HG03039 (cell line): Measurements from ENCODE around the gene TCF21.
"Not testable (repeated sequence)": the region's sequence is repeated elsewhere in the genome, so short reads cannot be mapped to it uniquely, and the experiment has no call there.

Experiments
- ATAC-seq: cut with Tn5 transposase; IDR thresholded peaks from one replicate; pipeline ENCODE4 v1.9.1; 2021; ENCODE audit warnings: mild to moderate bottlenecking, moderate library complexity; ENCODE audit not compliant: unreplicated experiment

The TCF21 gene

DNA sequence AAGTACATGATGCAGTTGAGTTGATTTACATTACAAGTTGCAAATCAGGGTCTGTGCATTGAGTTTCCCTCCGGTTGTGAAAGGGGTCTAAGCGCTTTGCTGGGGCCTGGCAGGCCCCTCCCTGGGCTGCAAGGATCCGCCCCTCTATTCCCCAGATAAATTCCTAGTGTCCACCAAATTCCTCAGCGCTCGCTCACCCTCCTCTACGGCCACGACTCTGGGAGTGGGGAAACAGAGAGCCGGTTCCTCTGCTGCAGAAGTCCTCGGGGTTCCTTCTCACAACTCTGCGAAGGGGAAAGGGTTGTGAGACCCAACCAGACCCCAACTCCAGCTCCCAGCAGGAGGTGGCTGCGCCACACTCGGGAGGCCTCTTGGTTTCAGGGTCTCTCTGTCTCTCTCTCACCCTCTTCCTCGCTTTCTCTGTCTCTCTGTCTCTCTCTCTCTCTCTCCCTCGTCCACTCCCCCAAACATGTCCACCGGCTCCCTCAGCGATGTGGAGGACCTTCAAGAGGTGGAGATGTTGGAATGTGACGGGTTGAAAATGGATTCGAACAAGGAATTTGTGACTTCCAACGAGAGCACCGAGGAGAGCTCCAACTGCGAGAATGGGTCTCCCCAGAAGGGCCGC lies at the start of gene TCF21:
TSS of gene TCF21 (plus strand) at position 185 of the 628 bp plus-strand sequence. CDS start at position 470, 285 bp downstream.
- no peak for ATAC-seq

DNA sequence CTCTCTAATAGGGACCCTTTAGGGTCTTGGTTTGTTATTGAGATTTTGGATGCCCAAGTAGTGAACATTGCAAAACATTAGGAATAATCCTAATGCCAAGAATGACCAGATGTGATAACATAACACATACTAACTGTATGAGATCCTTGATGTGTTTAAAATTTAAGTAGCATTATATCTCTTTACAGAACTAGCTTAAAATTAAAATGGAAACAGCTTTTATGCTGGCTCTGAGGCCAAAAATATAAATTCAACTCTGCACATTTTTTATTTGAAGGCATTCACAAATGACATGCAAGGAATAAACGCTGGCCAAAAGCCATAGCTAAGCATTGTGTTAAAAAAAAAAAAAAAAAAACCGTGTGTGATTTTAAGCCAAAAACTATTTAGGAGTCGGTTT lies 47.7 kb upstream of the TCF21 start:
- ATAC-seq = no peak

DNA sequence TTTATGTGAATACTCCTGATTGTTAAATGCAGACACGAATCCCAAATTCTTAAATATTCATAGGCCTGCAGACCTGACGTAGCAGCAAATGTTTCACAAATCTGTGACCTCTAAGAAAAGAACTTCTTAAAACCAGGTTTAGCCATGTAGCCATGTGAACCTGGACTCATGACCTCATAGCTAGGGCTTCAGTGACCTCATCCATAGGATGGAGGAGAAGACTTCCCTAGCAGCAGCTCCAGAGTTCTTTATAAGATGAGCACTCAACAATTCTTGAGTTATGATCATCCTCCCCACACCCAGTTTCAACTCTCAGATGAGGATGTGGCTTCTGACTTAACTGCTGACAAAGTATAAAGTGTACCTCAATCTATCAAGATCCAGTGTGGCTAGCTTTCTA lies 45.8 kb upstream of the TCF21 start:
- ATAC-seq = no peak

DNA sequence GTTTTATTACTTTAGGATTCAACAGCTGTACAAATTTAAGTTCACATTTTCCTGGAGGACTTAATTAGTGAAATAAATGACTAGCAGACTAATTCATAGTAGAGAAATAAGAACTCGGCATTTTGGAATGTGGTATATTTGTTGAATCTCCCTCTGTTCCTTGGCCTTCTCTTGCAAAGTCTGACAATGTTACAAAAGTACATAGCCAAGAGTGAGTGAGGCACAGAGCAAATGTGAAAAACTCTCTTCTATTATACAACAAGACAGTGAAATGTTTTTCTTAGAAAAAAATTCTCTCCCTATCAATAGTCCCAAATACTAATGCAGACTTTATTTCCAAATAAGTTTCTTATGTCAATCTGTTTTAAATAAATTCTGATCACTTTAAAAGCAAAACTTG lies 44.2 kb upstream of the TCF21 start:
- ATAC-seq = no peak

DNA sequence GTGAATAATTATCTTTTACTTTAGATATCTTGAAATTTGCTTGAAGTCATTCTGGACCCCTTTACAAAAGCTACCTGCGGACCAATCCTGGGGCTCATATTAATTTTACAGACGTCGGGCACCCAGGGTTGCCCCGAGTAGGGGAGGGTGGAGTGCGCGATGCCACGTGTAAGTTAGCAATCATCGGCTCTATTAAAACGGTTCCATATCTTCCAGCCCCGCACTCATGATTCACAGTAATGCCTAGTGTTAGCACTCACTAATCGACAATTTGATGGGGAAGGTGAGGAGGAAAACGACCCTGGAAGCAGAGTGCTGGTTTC lies 34.9 kb upstream of the TCF21 start:
- ATAC-seq = no peak

DNA sequence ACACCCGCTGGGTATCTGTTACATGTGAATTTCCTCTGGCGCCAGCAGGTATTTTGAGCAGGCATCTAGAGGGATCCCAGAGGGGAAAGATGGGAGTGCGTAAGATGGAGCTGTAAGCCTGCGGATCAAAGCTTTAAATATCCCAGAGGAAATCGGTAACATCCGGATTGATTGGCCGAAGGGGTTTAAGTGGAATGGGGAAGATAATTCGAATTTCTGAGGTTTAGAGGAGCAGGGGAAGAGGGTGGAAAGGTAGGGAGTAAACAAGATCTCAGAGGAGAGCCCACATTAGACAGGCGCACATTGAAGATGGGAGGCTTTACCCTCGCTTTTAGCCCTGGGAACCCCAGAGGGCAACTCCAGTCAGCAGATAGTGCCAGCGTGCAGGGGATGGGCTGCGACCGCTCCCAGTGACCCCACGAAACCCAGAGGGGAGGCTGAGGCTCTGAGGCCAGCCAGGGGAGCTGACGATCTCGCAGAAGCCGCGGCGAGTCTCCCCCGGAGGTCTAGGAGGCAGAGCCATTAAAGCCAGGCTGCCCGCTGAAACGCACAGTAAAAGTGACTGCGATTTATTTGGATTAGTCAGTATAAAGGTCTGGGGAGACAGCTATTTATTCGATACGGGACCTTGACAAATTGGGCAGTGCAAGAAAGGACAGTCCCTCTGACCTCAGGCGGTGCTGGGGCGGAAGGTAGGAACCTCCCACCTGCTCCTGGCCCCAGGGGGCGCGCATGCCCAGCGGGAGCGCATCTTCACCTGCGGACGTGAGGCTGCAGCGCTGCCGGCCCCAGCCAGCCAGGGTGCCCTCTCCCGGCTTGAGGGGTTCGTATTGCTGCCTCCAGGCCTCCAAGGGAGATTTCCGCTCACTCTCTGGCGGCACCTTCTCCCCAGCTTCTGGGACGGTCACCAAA lies 34.3 kb upstream of the TCF21 start:
- no peak for ATAC-seq

DNA sequence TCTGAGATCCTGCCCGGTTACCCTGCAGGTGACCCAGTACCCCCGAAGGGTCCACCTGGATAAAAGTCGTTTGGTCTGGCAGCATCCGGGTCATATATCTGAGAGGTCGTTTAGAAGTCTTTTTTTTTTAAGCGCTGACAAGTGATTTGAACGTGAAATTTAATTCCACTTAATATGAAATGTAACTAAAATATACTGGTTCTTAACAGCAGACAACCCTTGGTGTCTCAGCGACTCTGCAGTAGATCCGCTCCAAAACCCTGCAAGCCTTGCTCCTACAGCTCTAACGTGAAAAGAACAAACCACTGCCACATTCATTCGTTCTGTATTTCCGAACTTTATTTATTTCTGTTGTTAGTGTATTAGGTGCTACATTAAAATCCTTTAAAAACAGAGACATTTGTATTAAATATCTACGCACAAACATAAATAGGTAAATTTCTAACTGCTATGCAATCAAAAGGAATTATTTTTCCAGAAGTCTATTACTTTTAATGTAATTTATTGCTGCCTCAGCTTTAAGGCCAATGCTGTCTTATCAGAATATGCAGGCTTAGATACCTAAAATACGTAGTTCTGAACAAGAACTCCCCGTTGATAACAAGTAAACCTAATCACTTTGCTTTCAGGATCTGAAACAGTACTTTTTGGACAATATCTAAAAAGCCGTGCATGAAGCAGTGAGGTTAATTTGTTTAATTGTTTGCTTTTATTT lies 33.5 kb upstream of the TCF21 start:
- ATAC-seq = no peak

DNA sequence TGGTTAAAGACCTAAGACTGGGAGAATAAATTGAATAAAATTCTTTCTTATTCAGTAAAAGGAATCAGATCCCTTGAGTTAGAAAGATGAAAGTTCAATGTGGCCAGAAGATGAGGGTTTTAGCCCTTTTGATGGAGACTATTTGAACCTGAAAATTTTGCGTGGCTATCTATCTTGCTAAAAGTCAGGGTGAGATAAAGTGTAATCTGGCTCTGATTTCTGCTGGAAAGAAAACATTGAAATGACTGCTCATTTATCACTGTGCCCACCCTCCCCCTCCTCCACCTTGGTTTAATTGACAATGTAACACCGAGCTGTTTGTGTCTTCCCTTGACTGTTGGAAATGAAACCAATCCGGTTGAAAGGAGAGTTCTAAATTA lies 32.9 kb upstream of the TCF21 start:
- ATAC-seq = no peak

DNA sequence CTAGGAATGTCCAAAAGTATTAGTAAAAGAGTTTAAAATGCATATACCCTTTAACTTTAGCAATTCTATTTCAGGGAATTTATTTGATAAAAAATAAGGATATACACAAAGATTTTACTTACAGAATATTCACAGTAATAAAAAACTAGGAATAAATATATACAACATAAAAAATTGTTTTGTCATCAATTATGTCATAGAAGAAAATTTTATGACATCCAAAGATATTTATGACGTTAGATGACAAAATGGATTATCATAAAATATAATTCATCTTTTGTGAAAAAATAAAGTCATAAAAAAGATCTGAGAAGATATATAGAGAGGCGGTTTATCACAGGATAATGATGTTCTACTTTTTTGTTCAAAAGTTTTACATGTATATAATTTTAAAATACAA lies 32.0 kb upstream of the TCF21 start:
- no peak for ATAC-seq

DNA sequence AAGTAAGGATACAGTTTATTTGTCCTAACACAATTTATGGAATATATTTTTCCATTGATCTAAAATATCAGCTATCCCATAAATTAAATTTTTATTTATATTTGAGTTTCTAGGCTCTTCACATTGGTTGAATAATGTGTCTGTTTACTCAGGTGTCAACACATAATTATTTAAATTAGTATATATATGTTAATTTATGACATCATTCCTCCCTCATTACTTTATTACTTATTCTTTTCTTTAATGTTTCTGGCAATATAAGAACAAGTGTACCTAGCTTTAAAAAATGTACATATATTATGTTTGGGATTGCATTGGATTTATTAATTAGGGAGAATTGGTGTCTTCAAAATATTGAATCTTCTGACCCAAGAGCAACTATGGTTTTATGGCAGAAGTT lies 31.2 kb upstream of the TCF21 start:
- no peak for ATAC-seq

DNA sequence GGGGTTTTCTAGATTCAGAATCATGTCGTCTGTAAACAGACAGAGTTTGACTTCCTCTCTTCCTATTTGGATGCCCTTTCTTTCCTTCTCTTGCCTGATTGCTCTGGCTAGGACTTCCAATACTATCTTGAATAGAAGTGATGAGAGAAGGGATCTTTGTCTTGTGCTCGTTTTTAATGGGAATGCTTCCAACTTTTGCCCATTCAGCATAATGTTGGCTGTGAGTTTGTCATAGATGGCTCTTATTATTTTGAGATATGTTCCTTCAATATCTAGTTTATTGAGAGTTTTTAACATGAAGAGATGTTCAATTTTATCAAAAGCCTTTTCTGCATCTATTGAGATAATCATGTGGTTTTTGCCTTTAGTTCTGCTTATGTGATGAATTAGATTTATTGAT lies 27.6 kb upstream of the TCF21 start:
- ATAC-seq = not testable (repeated sequence)

DNA sequence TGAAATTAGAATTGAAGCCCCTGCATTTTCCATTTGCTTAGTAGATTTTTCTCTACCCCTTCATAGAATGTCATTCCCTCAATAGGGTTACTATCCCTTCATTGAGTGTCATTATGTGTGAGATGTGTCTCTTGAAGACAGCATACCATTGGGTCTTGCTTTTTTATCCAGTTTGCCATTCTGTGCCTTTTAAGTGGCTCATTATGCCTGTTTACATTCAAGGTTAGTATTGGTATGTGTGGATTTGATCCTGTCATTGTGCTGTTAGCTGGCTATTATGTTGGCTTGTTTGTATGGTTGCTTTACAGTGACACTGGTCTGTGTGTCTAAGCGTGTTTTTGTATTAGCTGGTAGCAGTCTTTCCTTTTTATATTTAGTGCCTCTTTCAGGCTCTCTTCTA lies 25.7 kb upstream of the TCF21 start:
- no peak for ATAC-seq

DNA sequence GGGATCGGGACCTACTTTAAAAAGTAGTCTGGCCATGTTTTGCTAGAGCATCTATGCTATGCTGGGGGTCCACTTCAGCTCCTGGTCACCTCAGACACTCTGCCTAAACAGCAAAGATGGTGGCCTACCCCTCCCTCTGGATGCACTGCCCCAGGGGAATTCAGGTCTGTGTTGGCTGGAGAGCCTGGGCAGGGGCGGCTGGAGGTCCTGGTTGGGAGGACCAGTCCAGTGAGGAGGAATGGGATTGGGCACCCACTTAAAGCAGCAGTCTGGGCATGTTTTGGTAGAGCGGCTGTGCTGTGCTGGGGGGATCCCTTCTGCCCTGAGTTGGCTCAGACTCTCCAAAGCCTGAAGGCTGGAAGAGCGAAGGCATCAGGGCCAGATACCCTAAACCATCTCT lies 23.2 kb upstream of the TCF21 start:
- no peak for ATAC-seq

DNA sequence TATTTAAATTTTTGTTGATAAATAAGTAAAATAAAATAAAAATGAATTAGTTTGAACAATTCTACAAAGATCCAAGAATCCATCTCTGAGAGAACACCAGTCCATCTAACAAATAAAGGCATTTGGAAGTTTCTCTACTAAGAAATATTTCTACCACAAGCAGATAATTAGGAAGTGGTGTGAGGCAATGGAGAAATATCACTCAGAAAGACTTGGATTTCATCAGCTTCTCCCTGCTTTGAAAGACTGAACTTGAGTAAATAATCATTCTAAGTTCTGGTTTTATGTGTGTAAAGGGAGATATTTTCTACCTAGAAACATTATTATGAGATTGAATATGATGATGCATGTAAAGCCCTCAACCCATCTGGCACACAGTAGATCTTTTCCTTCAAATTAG lies 17.8 kb upstream of the TCF21 start:
- ATAC-seq = no peak

DNA sequence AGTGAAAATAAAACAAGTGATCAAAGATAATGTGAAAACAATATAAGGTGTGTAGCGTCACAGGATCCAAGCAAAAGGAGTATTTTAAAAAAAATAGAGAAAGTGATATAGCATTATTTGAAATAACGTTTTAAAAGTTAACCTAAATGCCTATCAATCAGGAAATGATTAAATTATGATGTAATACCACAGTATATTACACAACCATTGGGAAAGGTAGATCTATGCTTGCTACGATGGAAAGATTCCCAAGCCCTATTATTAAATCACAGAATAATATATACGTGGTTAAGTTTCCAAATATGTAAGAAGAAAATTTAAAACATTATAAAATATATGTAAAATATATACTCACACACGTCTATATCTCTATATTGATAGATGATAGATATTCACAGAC lies 15.4 kb upstream of the TCF21 start:
- no peak for ATAC-seq

DNA sequence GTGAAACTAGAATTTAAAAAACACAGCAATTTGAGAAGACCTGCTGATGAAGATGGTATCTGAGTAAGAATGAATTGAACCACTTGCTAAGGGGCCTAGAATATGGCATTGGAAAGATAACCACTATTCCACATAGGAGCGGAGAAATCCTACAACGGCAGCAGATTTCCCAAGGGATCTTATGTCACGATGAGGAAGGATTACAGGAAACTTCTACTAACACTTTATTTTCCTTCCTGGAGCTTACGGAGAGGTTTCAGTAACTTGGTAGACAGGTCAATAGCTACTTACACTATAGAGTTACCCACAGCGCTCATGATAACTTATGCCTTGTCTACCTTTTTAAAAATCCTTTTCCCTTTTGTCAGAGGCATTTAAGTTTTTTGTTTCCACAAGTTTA lies 11.8 kb upstream of the TCF21 start:
- ATAC-seq = no peak

DNA sequence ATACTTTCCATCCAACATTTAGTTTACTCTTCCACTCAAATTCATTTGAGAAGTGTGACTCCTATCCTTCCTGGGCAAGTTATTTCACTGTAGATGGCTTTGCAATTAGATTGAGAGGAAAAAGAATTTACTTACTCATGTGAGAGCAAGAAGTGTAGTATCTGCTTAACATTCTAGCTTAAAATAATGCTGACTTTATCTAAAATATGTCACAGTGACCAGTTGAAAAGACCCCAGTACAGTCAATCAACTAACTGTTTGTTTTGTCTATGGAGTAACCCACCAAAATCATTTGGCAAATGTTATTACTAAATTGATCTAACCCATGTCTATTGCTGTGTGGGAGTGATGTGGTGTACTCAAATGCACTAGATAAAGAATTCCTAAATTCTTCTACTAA lies 8.9 kb upstream of the TCF21 start:
- no peak for ATAC-seq

DNA sequence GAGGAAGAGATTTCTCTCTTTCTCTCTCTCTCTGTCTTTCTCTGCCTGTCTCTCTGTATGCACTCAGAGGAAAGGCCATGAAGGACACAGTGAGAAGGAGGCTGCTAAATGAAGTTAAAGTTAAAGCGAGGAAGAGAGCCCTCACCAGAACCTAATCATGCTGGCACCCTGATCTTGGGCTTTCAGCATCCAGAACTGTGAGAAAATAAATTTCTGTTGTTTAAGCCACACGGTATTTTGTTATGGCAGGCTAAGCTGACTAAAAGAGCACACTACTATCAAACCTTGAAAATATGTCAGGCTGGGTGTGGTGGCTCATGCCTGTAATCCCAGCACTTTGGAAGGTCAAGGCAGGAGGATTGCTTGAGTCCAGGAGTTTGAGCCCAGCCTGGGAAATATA lies 8.0 kb upstream of the TCF21 start:
- ATAC-seq = no peak

DNA sequence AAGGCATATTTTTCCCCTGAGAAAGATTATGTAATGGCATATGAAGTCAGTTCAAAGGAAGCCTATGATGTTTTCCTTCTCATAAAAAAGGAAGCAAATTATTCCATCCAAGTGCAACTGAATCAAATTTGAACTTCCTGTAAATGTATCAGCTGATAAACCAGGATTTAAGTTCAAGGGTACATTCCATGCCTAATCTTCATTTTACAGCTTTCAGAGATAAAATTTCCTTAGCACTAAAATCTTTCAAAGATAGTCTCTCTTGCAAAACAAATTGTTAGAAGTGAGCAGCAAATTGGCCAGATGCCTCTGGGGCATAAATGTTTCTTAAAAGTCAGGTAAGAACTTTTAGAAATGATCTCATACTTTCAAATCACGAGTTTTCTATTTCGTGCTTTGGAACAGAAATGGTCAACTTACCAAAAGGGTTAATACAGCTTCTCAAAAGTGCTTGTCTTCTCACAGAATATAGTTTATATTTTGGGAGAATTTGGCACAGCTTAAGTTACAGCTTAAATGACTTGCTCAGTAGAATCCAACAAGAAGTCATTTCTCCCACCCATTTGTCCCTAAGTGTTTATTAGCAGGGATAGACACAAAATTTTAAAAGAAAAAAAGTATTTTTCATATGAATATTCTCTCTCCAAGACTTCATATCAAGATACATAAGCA lies 2.7 kb upstream of the TCF21 start:
- ATAC-seq = no peak

DNA sequence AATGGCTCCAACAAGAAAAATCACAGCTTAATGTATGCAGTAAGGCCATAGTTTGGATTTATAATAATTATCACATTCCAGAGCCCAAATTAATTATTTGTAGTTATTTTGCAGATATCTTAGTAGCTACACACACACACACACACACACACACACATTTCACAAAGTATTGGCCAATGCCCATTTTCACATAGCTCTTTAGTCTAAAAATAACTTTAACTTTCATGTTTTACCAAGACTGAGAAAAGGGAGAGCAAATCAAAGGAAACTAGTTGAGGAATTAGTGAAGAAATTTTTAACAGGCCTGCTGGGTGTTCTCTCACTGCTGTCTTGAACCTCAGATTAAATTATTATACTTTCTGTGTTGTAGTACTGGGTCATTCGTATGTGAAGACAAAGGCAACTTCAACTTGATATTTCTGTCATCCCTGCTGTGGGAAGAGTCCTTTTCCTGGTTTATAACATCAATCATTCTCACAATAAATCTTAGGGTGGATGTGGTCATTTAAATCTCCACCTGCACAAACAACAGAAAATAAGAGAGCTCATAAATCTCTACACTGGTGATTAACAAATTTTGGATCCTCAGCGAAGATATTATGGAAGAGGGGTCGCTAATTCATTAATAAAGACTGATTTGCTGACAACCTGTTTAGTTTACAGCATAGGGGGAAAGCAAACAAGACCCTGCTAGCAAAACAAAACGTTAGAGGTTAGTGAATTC lies 1.6 kb upstream of the TCF21 start:
- ATAC-seq = no peak

DNA sequence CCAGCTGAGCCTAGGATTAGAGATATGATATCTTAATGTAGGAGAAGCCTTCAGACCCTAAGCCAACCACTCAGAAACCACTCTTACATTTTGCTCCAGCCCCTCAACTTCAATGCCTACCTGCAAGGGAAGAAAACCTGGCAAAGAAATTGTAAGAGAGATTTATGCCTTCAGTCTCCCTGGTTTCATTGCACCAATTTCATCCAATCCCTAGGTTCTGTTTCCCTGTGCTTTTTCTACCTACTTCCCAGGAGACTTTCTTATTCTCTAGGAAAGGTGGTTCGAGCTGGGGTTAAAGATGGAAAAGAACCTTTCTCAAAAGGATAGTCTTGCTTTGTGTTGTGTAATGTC lies 1.1 kb upstream of the TCF21 start:
- ATAC-seq = no peak
